ENCODE results near the gene CNKSR2. TPM values are rescaled to one million over a fixed set of nuclear protein-coding genes. Genes with fewer than 3 reads are reported as not detected.

Gene CNKSR2
- total and polyA plus RNA-seq, 9 donors, result 0.35 to 20.6 (median 2.3) TPM

- 79 to 91% (median 86%) methylated on average over 2 of the region's 2 CpGs for WGBS, 3 donors
- Histone ChIP-seq H3K27me3 (no peaks in the 10 kb centered on the region), H3K4me3 (no peak overlapping the region), H3K9me3 (no peaks in the 10 kb centered on the region), H3K36me3 (no peaks in the 10 kb centered on the region), H3K27ac (no peak overlapping the region), H3K4me1 (ENCODE audit: insufficient read depth) (no peaks in the 10 kb centered on the region)
- DNase-seq, result no peak
- intact Hi-C loops (cut with DNase I), result no loop called here
- no peak for TF ChIP-seq CTCF (IDR thresholded peaks at IDR 0.05)
- no peak for TF ChIP-seq EP300 (IDR thresholded peaks at IDR 0.05)
- no peak for TF ChIP-seq POLR2A (IDR thresholded peaks at IDR 0.05)
Measured at GRCh38 chrX:21638311-21638710, 264.1 kb downstream of the CNKSR2 start.

DNA sequence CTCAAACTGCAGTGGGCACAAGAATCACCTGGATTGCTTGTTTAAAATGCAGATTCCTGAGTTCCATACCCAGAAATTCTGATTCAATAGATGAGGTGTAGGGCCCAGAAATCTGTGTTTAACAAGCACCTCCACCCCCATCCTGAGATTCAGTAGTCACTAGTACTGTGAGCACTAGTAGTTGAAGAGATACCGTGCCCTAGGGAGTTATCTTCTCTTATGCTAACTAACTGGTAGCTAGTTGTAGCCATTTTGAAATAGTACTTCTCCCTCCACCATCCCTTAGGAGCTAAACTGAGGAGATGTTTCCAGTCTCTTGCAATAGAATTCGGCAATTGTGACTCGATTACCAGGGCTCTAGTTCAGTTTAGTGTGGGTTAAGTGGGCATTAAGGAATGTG lies 265.6 kb downstream of the CNKSR2 start:
- no peaks in the 10 kb centered on the region for H3K4me1 ChIP-seq (ENCODE audit: insufficient read depth)
- intact Hi-C loops (cut with DNase I), result no loop called here
- 68 to 79% (median 77%) methylated on average over 3 of the region's 3 CpGs for WGBS, 3 donors
- H3K4me3 ChIP-seq, result no peak overlapping the region
- H3K36me3 ChIP-seq, result no peaks in the 10 kb centered on the region
- no peaks in the 10 kb centered on the region for H3K9me3 ChIP-seq
- DNase-seq, result no peak
- TF ChIP-seq EP300 (IDR thresholded peaks at IDR 0.05) (no peak), CTCF (IDR thresholded peaks at IDR 0.05) (no peak), POLR2A (IDR thresholded peaks at IDR 0.05) (no peak)
- no peaks in the 10 kb centered on the region for H3K27me3 ChIP-seq
- no peak overlapping the region for H3K27ac ChIP-seq

DNA sequence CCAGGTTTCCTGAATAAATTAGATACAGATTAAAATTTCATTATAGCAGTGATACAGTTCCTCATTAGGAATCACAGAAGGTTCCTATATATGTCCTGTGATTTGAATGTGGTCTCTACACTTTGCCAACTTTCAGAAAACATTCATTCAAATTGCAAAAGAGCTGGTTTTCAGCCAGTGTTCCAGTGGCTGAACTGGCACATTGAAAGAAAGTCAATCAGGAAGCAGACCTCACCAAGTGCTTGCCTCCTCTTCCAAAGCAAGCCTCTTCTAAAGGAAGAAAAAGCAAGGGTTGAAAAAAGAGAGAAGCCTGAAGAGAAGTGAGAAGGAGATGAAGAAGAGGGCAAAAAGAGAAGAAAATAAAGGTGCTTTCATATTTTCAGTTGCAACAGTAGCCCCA lies 271.2 kb downstream of the CNKSR2 start:
- Histone ChIP-seq H3K9me3 (no peaks in the 10 kb centered on the region), H3K36me3 (no peaks in the 10 kb centered on the region), H3K27me3 (no peaks in the 10 kb centered on the region), H3K27ac (no peak overlapping the region), H3K4me1 (ENCODE audit: insufficient read depth) (no peaks in the 10 kb centered on the region), H3K4me3 (no peak overlapping the region)
- TF ChIP-seq CTCF (IDR thresholded peaks at IDR 0.05) (no peak), POLR2A (IDR thresholded peaks at IDR 0.05) (no peak), EP300 (IDR thresholded peaks at IDR 0.05) (no peak)
- DNase-seq, result no peak
- intact Hi-C loops (cut with DNase I), result no loop called here

DNA sequence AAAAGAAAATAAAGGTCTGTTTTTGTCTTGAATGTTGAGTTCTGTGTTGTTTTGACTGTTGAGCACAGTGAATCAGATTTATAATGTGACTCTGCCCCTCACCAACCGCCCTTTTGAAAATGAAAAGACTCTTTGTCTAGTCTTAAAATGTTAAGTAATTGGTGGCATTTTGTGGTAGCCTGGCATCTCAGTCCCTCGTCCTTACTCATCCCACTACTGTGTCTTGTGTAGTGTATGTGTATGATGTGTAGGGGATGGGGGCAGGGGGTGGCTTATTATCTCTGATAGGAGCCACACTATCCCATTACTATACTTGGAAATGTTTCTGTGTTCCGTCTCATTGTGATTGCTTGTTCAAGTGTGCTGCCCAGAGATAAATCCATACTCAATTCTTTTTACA lies 271.7 kb downstream of the CNKSR2 start:
- H3K27ac ChIP-seq, result no peak overlapping the region
- H3K9me3 ChIP-seq, result no peaks in the 10 kb centered on the region
- H3K36me3 ChIP-seq, result no peaks in the 10 kb centered on the region
- TF ChIP-seq POLR2A (IDR thresholded peaks at IDR 0.05) (no peak), CTCF (IDR thresholded peaks at IDR 0.05) (no peak), EP300 (IDR thresholded peaks at IDR 0.05) (no peak)
- H3K4me3 ChIP-seq, result no peak overlapping the region
- no peaks in the 10 kb centered on the region for H3K4me1 ChIP-seq (ENCODE audit: insufficient read depth)
- intact Hi-C loops (cut with DNase I), result no loop called here
- WGBS, 3 donors, result 52 to 63% (median 56%) methylated on average over 3 of the region's 3 CpGs
- no peak for DNase-seq
- H3K27me3 ChIP-seq, result no peaks in the 10 kb centered on the region

Data from ovary (tissue), 9 donors.